HG02970 (cell line): ENCODE data around the gene SECTM1.

Source experiments
- ATAC-seq: cut with Tn5 transposase; IDR thresholded peaks from one replicate; pipeline ENCODE4 v1.9.1; 2021; ENCODE audit warnings: mild to moderate bottlenecking, moderate library complexity, moderate number of reproducible peaks; ENCODE audit not compliant: unreplicated experiment, low FRiP score

SECTM1 gene

DNA sequence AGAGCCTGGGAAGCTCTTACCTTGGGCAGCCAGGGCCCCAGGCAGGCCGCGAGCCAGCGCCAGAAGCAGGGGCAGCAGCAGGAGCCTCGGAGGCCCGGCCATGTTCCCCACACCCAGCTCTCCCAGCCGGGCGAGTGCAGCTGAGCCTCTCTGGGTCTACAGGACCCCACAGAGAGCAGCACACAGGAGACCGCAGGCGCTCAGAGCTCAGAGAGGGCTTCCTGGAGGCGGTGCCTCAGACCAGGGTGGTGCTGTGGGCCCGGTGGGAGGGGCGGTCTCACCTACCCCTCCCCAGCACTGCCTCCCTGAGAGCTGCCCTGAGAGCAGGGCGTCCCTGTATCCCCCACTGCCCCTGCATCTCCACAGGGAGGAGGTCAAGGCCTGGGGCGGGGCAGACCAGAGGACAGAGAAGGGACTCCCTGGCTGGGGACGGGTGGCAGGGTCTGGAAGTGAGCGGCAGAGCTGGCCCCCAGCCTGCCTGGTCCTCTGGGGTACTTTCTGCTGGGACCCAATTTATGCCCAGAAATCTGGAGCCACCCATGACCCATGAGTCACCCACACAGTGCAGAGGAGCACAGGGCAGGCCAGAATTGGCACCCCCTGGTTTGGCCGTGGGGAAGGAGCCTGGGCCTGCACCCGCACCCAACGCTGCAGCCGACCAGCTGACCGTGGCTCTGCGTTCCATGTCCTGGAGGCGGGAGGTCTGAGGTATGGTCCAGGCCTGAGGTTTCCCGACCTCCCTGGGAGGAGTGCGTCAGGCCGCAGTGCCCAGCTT, 16.0 kb downstream of the SECTM1 start, which contains the start of gene CD7:
CD7 (minus strand) TSS at position 215 of the 775 bp plus-strand sequence; CDS start at position 102, 113 bp downstream.
- no peak for ATAC-seq

DNA sequence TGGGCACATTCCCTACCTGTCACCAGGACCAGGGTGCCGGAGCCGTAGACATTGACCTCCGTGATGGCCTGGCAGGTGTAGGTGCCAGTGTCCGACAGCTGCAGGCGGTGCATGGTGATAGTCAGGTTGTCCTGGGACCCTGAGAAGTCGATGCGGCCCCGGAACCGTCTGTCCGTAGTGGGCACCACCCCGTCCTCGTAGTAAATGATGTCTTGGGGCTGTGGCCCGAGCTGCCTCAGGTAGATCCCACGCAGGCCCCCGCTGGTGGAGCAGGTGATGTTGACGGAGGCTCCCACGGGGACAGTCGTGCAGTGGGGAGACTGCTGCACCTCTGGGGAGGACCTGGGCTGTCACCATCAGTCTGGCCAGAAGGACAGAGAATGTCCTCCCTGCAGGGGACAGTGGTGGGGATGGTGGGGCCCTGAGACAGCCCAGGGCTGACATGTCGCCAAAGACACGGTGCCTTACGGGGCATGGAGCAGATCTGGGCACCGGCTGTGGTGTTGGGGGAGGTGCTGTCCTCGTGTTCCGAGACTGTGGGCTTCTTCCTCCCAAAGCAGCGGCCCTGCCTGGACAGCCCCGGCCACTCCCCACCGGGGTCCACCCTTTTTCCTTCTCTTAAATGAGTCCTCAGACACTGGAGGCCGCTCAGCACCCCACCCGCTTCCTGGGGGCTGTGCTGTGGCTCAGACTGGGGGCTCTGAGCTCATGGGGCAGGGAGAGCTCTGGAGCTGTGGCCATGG, 16.7 kb downstream of the SECTM1 start:
- ATAC-seq: no peak

DNA sequence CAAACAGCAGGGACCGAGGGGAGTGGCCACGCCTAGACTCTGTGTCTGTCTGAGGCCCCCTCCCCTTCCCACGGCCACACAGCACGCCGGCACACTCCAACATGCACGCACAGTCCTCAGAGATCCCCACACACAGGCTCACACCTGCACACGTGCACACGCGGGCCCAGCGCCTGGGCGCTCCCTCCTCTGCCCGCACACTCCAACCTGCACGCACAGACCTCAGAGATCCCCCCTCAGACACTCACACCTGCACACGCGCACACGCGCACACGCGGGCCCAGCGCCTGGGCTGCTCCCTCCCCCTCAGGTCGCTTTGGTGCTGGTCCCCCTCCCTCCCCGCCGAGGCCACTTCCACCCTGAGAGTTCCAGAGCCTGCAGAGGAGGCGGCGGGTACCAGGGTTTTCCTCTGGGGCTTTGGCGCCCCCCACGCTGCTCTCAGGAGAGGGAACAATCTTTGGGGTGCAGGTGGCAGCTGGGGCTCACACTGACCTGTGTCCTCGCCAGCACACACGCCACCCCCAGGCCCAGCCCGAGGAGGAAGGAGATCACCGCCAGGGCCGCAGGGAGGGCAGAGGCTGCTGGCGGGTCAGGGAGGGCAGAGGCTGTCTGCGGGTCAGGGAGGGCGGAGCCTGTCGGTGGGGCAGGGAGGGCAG, 17.7 kb downstream of the SECTM1 start:
- ATAC-seq: no peak

DNA sequence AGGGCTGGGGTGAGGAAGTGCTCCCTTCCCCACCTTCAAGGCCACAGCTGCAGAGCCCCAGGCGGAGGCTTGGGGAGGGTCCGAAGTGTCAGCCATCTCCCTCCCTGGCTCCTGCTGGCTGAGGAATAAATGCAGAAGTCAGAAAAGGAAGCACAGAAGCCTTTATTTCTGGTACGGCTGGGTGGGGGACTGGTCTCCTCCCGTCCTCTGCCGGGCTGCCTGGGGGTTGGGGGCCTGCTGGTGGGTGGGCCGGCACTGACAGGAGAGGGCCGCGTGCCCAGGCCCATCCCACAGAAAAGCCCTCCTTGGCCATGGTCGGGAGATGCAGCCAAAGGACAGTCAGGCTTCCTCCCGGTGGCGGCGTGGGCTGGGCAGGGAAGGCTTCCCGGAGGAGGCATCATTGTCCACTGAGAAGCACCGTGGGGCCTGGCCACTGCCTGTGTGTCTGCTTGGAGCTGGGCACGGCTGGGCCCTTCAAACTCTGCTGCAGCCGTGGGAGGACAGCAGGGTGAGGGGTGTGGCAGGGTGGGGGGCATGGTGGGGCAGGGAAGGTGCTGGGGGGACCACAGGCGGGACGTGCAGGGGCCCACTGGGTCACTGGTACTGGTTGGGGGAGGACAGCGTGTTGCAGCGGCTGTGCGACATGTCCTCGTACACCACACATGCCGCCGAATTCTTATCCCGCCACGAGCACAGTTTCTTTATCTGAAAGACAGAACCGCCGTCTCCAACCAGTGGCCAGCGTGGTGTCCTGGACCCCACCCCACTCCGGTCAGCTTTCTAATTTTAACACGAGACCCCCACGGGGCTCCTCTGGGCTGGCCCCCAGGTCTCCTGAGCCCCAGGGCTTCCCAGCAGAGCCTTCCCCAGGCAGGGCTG, 18.6 kb downstream of the SECTM1 start:
- no peak for ATAC-seq

DNA sequence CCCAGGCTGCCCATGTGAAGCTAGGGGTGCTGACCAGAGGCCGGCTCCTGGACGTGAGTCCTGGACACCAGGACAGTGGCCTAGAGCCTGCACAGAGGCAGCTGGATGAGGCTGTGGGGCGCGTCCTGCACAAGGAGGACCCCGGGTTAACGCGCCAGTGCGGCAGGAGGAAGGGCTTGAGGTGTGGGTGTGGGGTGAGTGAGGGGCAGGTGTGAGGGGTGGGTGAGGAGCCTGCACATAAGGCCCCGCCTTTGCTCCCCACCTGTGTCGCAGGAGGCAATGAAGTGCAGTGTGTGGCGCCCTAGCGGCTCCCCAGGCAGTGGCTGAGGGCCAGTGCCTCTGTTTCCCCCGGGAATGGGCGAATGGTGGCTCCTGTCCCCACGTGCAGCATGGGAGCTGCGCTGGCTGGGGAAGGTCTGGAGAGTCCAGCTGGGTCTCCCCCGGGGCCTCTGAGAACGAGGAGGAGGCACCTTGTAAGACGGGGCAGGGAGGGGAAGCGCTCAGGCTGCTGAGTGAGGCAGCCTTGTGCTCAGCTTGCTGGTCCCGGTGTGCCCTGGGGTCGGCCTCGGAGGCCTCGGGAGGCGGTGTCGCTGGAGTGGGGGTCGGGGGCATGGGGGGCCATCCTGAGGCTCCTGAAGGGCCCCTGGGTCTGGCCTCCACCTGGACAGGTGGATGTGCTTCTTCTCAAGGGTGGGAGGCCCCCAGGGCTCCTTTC, 19.4 kb downstream of the SECTM1 start:
- no peak for ATAC-seq

DNA sequence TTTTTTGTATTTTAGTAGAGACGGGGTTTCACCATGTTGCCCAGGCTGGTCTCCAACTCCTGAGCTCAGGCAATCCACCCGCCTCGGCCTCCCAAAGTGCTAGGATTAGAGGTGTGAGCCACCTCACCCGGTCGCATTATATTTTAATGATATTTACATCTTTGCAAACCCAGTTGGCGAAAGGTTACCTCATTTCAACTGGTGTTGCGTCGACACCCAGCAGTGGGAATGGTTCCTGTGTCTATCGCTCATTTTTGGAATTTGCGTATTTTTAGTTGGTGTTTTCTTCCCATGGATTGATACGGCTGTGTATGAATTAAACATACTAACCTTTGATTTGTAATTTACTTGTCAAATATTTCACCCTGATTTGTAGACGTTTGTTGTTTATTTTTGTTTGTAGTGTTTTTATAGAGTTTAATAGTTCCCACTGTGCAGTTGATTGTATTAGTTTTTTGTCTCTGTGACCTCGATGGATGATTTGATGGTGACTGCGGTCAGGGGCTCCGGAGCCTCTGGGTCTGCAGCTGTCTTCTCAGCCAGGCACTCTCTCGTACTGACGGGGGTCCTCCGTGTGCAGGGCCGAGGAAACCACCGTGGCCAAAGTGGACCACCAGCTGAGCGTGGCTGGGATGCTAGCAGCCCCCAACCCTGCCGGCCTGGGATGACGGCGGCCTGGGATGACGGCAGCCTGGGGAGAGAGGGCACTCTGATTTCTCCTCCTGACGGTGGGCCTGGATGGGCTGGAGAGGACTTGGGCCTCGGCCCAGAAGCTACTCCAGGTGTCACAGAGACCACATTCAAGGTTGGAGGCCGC, 20.2 kb downstream of the SECTM1 start:
- ATAC-seq: no peak

DNA sequence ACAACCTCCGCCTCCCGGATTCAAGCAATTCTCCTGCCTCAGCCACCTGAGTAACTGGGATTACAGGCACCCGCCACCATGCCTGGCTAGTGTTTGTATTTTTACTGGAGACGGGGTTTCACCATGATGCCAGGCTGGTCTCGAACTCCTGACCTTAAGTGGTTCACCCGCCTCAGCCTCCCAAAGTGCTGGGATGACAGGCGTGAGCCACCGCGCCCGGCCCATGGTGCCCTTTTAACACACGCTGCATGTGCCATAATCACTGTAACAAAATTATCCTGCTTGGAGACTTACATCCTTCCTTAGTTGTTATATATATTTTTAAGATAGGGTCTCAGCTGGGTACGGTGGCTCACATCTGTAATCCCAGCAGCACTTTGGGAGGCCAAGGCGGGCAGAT, 21.6 kb downstream of the SECTM1 start:
- no peak for ATAC-seq

DNA sequence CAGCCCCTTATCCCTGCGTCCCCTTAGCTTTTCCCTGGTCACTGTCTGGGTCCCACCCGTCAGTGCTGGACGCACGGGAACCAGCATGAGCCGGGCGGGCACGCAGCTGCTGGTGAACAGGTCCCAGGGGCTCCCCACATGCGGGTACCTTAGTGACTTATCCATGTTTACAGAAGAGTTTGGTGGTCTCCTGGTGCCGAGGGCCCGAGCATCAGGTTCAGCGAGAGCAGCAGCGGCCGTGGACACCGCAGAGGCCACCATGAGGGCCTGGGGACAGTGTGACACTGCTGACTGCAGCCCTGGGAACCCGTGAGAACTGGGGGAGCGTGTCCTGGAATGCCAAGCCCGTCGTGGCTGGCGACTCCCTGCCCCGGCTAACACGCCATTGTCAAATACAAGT, 22.7 kb downstream of the SECTM1 start:
- ATAC-seq: no peak

DNA sequence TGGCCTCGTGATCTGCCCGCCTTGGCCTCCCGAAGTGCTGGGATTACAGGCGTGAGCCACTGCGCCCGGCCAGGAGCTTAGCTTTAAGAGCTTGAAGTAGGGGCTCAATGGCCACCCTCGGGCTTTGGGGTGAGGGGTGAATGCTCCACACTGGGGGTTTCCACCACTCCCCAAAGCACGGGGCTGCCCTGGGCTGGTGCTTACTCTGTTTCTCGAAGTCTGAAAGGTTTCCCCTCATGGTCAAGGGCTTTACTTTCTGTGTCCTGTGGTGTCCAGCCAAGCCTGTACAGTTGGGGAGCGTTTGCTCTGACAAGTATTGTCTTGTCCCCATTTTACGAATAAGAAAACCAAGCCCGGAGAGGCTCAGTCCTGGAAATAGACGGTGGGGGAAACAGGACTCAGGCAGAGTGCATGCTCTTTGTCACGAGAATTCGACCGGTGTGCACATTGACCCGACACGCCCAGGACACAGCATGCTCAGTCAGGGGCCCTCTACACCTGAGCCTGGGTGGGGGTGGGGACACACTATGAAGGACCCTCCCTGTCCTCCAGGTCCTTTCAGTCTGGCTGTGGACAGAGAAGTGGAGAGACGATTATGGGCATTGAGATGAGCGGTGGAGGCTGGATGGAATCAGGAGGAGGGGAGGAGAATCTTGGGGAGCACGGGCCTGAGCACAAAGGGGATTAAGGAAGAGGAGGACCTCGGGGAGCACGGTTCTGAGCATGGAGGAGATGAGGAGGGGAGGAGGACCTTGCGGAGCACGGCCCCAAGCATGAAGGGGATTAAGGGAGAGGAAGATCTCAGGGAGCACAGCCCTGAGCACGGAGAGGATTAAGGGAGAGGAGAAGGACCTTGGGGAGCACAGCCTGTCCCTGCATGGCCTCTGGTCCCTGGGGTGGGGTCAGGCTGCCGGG, 23.7 kb downstream of the SECTM1 start:
- ATAC-seq: no peak

DNA sequence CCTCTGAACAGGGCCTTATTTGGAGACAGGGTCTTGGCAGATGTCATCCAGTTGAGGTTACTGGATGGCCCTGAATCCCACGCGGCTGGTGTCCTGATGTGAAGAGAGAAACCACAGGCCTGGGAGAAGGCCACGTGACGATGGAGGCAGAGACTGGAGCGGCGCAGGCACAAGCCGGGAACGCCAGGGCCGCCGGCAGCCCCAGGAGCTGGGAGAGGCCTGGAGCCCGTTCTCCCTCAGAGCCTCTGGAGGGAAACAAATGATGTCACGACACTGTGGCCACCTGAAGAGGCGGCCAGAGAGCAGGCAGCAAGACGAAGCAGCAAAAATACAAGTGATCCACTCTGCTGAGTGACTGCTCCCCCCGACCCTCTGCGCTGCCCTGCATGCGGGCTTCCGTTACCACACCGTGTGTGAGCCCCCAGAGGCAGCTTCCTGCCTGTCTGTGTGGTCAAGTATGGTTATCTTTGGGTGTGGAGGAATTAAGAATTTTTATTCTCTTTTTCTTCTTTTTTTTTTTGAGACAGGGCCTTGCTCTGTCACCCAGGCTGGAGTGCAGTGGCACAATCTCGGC, 27.8 kb downstream of the SECTM1 start:
- no peak for ATAC-seq

DNA sequence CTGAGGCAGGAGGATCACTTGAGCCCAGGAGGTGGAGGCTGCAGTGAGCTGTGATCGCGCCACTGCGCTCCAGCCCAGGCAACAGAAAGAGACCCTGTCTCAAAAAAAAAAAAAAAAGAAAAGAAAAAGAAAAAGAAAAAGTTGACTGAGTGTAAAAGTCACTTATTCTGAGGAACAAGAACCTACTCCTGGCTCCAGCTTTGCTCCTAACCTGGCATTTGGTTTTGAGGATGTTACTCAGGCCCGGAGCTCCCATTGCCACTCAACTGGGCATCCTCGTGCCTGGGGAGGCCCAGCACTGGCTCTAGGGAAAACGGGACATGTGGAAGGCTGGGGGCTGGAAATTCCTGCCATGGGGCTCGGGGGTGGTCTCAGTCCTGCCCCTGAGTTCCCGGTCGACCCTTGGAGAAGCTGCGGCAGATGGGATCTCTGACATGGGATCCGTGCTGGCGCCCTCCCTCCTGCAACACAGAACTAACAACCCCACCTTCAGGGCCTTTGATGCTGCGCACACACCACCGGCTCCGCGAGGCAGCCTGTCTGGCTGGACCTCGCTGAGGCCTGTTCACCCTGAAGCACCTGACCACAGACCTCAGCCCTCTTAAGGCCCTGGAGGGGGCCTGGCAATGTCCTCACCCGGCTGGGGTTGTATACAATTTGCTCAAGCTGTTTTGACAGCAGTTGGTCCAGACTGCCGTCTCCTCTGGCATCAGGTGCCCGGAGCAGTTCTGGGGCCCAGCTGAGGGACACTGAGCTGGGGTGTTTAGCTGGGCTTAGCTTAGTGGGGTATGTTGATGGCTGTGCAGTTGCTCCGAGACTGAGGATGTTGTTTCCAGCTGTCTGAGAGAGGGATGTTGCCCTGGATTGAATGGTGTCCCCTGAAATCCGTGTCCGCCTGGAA, 28.5 kb downstream of the SECTM1 start:
- no peak for ATAC-seq

DNA sequence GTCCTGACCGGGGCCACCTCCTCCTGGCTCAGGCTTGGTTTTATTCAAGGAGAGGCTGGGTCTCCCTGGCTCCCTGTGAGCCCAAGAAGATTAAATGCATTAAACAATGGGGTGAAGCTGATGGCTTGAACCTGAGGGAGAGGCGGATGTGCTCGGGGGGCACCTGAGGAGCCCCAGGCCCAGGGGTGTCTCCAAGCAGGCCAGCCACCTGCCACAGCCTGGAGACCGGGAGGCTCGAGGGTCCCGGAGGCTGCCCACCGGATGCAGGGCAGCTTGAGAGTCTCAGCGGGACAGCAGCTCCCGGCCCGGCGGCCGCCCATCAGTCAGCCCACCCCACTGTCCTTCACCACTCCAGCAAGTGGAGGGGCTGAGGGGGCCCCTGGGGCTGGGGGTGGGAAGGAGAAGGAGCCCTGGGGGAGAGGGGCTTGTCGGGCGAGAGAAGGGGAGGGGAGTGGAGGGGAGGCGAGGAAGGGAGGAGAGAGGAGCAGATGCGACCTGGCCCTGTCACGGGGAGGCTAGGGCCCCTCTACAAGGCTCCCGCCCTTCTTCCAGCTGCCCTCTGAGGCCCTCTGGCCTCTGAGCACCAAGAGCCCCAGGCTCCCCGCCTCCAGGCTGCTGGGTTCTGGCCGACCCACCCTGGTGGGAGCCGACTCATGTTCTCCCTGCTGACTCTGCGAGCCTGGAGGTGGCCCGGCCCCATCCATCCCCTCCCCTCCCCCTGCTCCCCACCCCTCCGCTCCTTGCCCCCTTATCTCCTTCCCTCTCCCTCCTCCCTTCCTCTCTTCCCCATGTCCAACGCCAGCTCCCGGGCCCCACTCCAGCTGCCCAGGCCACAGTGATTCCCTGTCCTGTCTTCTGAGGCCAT, 29.4 kb downstream of the SECTM1 start:
- no peak for ATAC-seq

DNA sequence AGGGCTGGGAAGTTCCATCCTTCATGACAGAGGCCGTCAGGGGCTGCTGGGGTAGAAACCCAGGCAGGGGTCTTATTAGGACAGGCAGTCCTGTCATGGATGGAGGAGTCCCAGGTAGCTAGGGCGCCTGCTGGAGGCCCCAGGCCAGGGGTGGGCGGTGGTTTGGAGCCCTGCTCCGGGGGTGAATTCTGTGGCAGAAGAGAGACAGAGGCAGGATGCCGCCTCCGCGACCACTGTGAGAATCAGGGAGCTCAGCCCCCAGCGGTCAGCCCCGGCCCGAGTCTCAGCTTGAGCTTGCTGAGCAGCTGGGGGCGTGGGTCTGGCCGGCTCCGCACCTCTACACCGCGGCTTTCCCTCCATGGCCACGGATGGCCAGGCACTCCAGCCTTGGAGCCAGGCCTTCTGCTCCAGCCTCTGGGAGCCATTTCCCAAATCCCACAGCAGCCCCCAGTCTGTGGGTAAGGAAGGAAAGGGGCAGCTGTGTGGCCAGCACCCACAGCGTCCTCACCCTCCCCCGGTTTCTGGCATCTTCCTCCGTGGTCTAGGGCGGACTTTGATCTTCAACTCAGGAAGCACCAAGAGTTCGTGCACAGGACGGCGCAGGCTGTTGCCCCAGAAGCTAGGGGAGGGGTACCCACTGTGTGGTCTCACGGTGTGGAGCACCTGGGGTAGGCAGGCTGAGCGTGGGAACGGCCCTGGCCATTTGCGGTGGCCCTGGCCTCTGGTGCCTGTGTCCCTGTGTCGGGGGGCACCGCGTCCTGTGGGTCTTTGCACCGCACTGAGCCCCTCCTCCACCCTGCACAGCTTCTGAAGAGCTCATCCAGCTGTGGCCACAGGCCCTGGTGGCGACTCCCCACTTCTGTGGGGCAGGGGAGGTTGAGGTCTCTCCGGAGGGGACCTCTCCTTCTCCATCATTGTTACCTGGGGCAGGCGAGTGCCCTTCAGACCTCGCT, 30.3 kb downstream of the SECTM1 start:
- no peak for ATAC-seq

DNA sequence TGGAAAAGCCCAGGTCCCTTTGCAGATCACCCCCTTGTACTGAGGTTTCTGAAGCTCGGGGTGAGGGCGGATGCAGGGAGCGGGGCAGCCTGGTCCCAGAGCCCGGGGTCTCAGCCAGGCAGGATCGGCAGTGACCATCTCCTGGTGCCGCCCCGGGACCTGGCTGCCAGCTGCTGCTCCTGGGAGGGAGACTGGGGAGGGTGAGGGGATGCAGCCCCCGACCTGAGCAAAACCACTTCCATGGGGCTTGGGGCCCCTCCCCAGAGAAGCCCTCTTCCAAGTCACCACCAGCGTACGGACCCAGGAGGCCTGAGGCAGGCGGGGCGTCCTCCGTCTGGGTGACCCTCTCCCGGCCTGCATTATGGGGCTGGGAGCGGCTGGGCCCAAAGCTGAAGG, 31.0 kb downstream of the SECTM1 start:
- ATAC-seq: no peak
